HEK293 (cell line): ENCODE results near the gene ARMC3.

Experiments
- CTCF ChIA-PET: fragments of 350-600 bp; formaldehyde crosslinking; extraction: SDS; loops from one replicate; lab custom pipeline; 2021; ENCODE audit warnings: antibody characterized with exemption; lab: Yijun Ruan, JAX
- POLR2A ChIA-PET: fragments of 300-600 bp; formaldehyde crosslinking; extraction: SDS; loops from one replicate; lab custom pipeline; 2020; ENCODE audit warnings: antibody characterized with exemption, inconsistent platforms; lab: Yijun Ruan, JAX
- H3K27ac ChIP-seq: fragments of 200-500 bp; sonication (Bioruptor generic); 2 replicates; pipeline ENCODE4 v1.5.1; 2014; ENCODE audit warnings: low read depth, low read length, control low read depth, inconsistent platforms; ENCODE audit errors: extremely low read depth
- H3K36me3 ChIP-seq, 2 experiments: fragments of 200-500 bp in 1 of 2; sonication (Bioruptor generic) in 1 of 2; 1 replicate in 1 of 2; 2 replicates in 1 of 2; pipeline ENCODE4 v1.5.1; 2014 to 2017; ENCODE audit warnings: inconsistent platforms in 2 of 2, low read length in 2 of 2; ENCODE audit not compliant: control insufficient read depth in 2 of 2, insufficient read depth in 1 of 2
- H3K4me1 ChIP-seq: fragments of 200-500 bp; sonication (Bioruptor generic); 2 replicates; pipeline ENCODE4 v1.5.1; 2014; ENCODE audit warnings: mild to moderate bottlenecking, low read length, inconsistent platforms; ENCODE audit not compliant: control insufficient read depth, insufficient read depth
- H3K4me3 ChIP-seq: 2 replicates; pipeline ENCODE4 v1.5.1; 2011; ENCODE audit warnings: low read depth, mild to moderate bottlenecking, control low read depth, low read length, moderate library complexity
- H3K9me3 ChIP-seq: fragments of 200-500 bp; sonication (Bioruptor generic); 2 replicates; pipeline ENCODE4 v1.5.1; 2014; ENCODE audit warnings: low read depth, low read length, inconsistent platforms; ENCODE audit not compliant: control insufficient read depth, insufficient read depth
- BCL11A ChIP-seq: fragments of 450-650 bp; formaldehyde crosslinking; IDR thresholded peaks from 2 replicates; pipeline ENCODE4 v1.5.1; 2016; ENCODE audit warnings: low read depth, missing biosample characterization, missing genetic modification characterization
- CTCF ChIP-seq: fragments of 450-650 bp; formaldehyde crosslinking; IDR thresholded peaks from 2 replicates; pipeline ENCODE4 v1.5.1; 2016; ENCODE audit warnings: missing biosample characterization, missing genetic modification characterization
- EGR2 ChIP-seq: fragments of 450-650 bp; formaldehyde crosslinking; IDR thresholded peaks from 2 replicates; pipeline ENCODE4 v1.5.1; 2016; ENCODE audit warnings: low read depth, missing biosample characterization, missing genetic modification characterization
- GLI4 ChIP-seq: fragments of 450-650 bp; formaldehyde crosslinking; IDR thresholded peaks from 2 replicates; pipeline ENCODE4 v1.5.1; 2016; ENCODE audit warnings: missing biosample characterization, missing genetic modification characterization
- MYNN ChIP-seq: fragments of 450-650 bp; formaldehyde crosslinking; IDR thresholded peaks from 2 replicates; pipeline ENCODE4 v1.5.1; 2016; ENCODE audit warnings: missing biosample characterization, missing genetic modification characterization, borderline replicate concordance
- ZBTB26 ChIP-seq: fragments of 450-650 bp; formaldehyde crosslinking; optimal IDR thresholded peaks from 2 replicates; pipeline ENCODE3; 2016; ENCODE audit warnings: missing biosample characterization, mild to moderate bottlenecking, missing genetic modification characterization
- ZBTB6 ChIP-seq: fragments of 450-650 bp; formaldehyde crosslinking; IDR thresholded peaks from 2 replicates; pipeline ENCODE4 v1.5.1; 2017; ENCODE audit warnings: missing biosample characterization, missing genetic modification characterization
- ZNF148 ChIP-seq: fragments of 450-650 bp; formaldehyde crosslinking; IDR thresholded peaks from 2 replicates; pipeline ENCODE4 v1.5.0; 2017; ENCODE audit warnings: missing biosample characterization, missing genetic modification characterization, borderline replicate concordance
- ZNF175 ChIP-seq: fragments of 450-650 bp; formaldehyde crosslinking; IDR thresholded peaks from 2 replicates; pipeline ENCODE4 v1.5.1; 2016; ENCODE audit warnings: missing biosample characterization, missing genetic modification characterization
- ZNF2 ChIP-seq: fragments of 450-650 bp; formaldehyde crosslinking; IDR thresholded peaks from 2 replicates; pipeline ENCODE4 v1.5.1; 2016; ENCODE audit warnings: missing biosample characterization, missing genetic modification characterization
- ZNF341 ChIP-seq: fragments of 450-650 bp; formaldehyde crosslinking; IDR thresholded peaks from 2 replicates; pipeline ENCODE4; 2016; ENCODE audit warnings: low read depth, missing biosample characterization, missing genetic modification characterization
- ZNF518A ChIP-seq: fragments of 450-650 bp; formaldehyde crosslinking; conservative IDR thresholded peaks from 2 replicates; pipeline ENCODE4 v1.5.1; 2016; ENCODE audit warnings: low read depth, missing biosample characterization, missing genetic modification characterization
- ZNF561 ChIP-seq: fragments of 450-650 bp; IDR thresholded peaks from 2 replicates; pipeline ENCODE4 v1.5.1; 2018; ENCODE audit warnings: missing biosample characterization, missing genetic modification characterization, borderline replicate concordance
- ZNF571 ChIP-seq: fragments of 450-650 bp; formaldehyde crosslinking; IDR thresholded peaks from 2 replicates; pipeline ENCODE4 v1.5.0; 2017; ENCODE audit warnings: missing biosample characterization, missing genetic modification characterization
- ZNF629 ChIP-seq: fragments of 450-650 bp; formaldehyde crosslinking; IDR thresholded peaks from 2 replicates; pipeline ENCODE4 v1.5.1; 2017; ENCODE audit warnings: missing biosample characterization, missing genetic modification characterization
- ZNF639 ChIP-seq: fragments of 450-650 bp; formaldehyde crosslinking; IDR thresholded peaks from 2 replicates; pipeline ENCODE4 v1.5.1; 2016; ENCODE audit warnings: missing biosample characterization, missing genetic modification characterization
- ZNF654 ChIP-seq: fragments of 450-650 bp; formaldehyde crosslinking; IDR thresholded peaks from 2 replicates; pipeline ENCODE4 v1.5.1; 2016; ENCODE audit warnings: low read depth, missing biosample characterization, missing genetic modification characterization
- ZNF670 ChIP-seq: fragments of 450-650 bp; formaldehyde crosslinking; IDR thresholded peaks from 2 replicates; pipeline ENCODE4 v1.5.1; 2016; ENCODE audit warnings: missing biosample characterization, missing genetic modification characterization, low read depth
- ZNF701 ChIP-seq: fragments of 450-650 bp; formaldehyde crosslinking; IDR thresholded peaks from 2 replicates; pipeline ENCODE4 v1.5.1; 2016; ENCODE audit warnings: missing biosample characterization, missing genetic modification characterization

The ARMC3 gene

GRCh38 chr10:22911067-22911466 is 16.8 kb upstream of the ARMC3 start:
- H3K4me1 ChIP-seq = peaks cover 13% of the 10 kb centered on the region
- ChIA-PET CTCF (interaction anchor here (1.1 kb wide), 1 partner anchor 337 kb away, joined by 4 read pairs; no protein-coding TSS in a partner anchor), POLR2A (no interaction called here)
- no peaks in the 10 kb centered on the region for H3K36me3 ChIP-seq
- no peak overlapping the region for H3K4me3 ChIP-seq
- H3K27ac ChIP-seq = peak overlapping the region; percentile 86; the same call in 1 of the 2 replicates
- TF ChIP-seq ZNF629 (tag by site-specific recombination) = no peak
- TF ChIP-seq ZNF701 (tag by site-specific recombination) = peak; percentile 98
- no peaks in the 10 kb centered on the region; the same call in 1 of the 2 replicates for H3K9me3 ChIP-seq

GRCh38 chr10:22911889-22912762 is 15.7 kb upstream of the ARMC3 start:
- ChIA-PET CTCF (interaction anchor here (0.5 to 0.6 kb wide), 2 partner anchors 13 to 336 kb away, joined by 4 to 5 read pairs; no protein-coding TSS in a partner anchor), POLR2A (no interaction called here)
- Histone ChIP-seq H3K4me1 (peaks cover 13% of the 10 kb centered on the region), H3K9me3 (no peaks in the 10 kb centered on the region; the same call in 1 of the 2 replicates), H3K27ac (peak overlapping the region; percentile 86), H3K36me3 (no peaks in the 10 kb centered on the region), H3K4me3 (no peak overlapping the region)
- TF ChIP-seq ZNF639 = 0 out of 2 replicates have a peak, but pooled peaks have one; percentile 53
- TF ChIP-seq ZNF561 (tag by site-specific recombination) = peak; percentile 99
- peak; percentile 80; the same call in 1 of the 2 replicates for TF ChIP-seq ZNF2 (tag by site-specific recombination)
- peak; percentile 91 for TF ChIP-seq MYNN
- TF ChIP-seq ZBTB26 = no peak
- TF ChIP-seq EGR2 (tag by site-specific recombination) = no peak
- TF ChIP-seq ZNF670 (tag by site-specific recombination) = no peak
- TF ChIP-seq BCL11A = peak; percentile 84
- no peak for TF ChIP-seq ZNF148 (tag by site-specific recombination)
- TF ChIP-seq ZNF518A (tag by site-specific recombination) = peak; percentile 60
- peak; percentile 79 for TF ChIP-seq ZNF341 (tag by site-specific recombination)
- TF ChIP-seq GLI4 (tag by site-specific recombination) = no peak
- no peak for TF ChIP-seq ZBTB6 (tag by site-specific recombination)
- TF ChIP-seq ZNF571 = no peak
- TF ChIP-seq CTCF (tag by site-specific recombination) = no peak
- TF ChIP-seq ZNF654 (tag by site-specific recombination) = peak; percentile 21; the same call in 1 of the 2 replicates
- no peak for TF ChIP-seq ZNF175
